Mesendoderm (in vitro differentiated cells): ENCODE data around the gene DLX6.
A peak's percentile ranks its signal among the peaks of the same experiment; 100 is the strongest.

ENCODE experiments used
- DNase-seq: peaks from one replicate; pipeline ENCODE4 v3.0.0; 2013
- H2AK5ac ChIP-seq: 2 replicates; pipeline ENCODE4 v1.6.1; 2013; ENCODE audit warnings: low read length, inconsistent platforms
- H2BK120ac ChIP-seq: 2 replicates; pipeline ENCODE4 v1.6.1; 2013; ENCODE audit warnings: low read depth, mild to moderate bottlenecking, low read length, moderate library complexity, mixed read lengths
- H2BK15ac ChIP-seq: replicated peaks from 2 replicates; pipeline ENCODE4 v1.6.1; 2013; ENCODE audit warnings: low read depth, mild to moderate bottlenecking, moderate library complexity
- H2BK5ac ChIP-seq: 2 replicates; pipeline ENCODE4 v1.6.1; 2013; ENCODE audit warnings: low read length, inconsistent platforms
- H3K18ac ChIP-seq: 2 replicates; pipeline ENCODE4 v1.6.1; 2013; ENCODE audit warnings: mild to moderate bottlenecking, low read length, mixed read lengths
- H3K23ac ChIP-seq: one replicate; pipeline ENCODE4 v1.6.1; 2013; ENCODE audit warnings: low read length
- H3K27ac ChIP-seq: 2 replicates; pipeline ENCODE4 v1.5.1; 2013; ENCODE audit warnings: low read depth, mild to moderate bottlenecking, inconsistent platforms, low read length, moderate library complexity
- H3K27me3 ChIP-seq: 2 replicates; pipeline ENCODE4 v1.6.1; 2013; ENCODE audit warnings: low read length, control low read depth, mild to moderate bottlenecking, inconsistent platforms; ENCODE audit not compliant: insufficient read depth, poor library complexity
- H3K36me3 ChIP-seq: 2 replicates; pipeline ENCODE4 v1.6.1; 2013; ENCODE audit warnings: low read length, inconsistent platforms; ENCODE audit not compliant: control insufficient read depth, insufficient read depth
- H3K4ac ChIP-seq: one replicate; pipeline ENCODE4 v1.6.1; 2013; ENCODE audit warnings: low read depth, mild to moderate bottlenecking, low read length, moderate library complexity
- H3K4me1 ChIP-seq: 2 replicates; pipeline ENCODE4 v1.6.1; 2013; ENCODE audit warnings: low read depth, low read length, inconsistent platforms; ENCODE audit not compliant: control insufficient read depth
- H3K4me2 ChIP-seq: 2 replicates; pipeline ENCODE4 v1.6.1; 2013; ENCODE audit warnings: low read length
- H3K4me3 ChIP-seq: 2 replicates; pipeline ENCODE4 v1.5.1; 2013; ENCODE audit warnings: mild to moderate bottlenecking, low read length
- H3K56ac ChIP-seq: one replicate; pipeline ENCODE4 v1.6.1; 2013; ENCODE audit warnings: low read length
- H3K79me1 ChIP-seq: 2 replicates; pipeline ENCODE4 v1.6.1; 2013; ENCODE audit warnings: low read length, inconsistent platforms
- H3K79me2 ChIP-seq: 2 replicates; pipeline ENCODE4 v1.6.1; 2013; ENCODE audit warnings: mild to moderate bottlenecking, low read length; ENCODE audit not compliant: control insufficient read depth, insufficient read depth
- H3K9ac ChIP-seq: 2 replicates; pipeline ENCODE4 v1.6.1; 2013; ENCODE audit warnings: low read length, inconsistent platforms
- H4K5ac ChIP-seq: one replicate; pipeline ENCODE4 v1.6.1; 2013; ENCODE audit warnings: low read length
- H4K8ac ChIP-seq: one replicate; pipeline ENCODE4 v1.6.1; 2013; ENCODE audit warnings: low read depth, mild to moderate bottlenecking, control low read depth, low read length, moderate library complexity
- WGBS: extraction: QIAGEN DNeasy Blood & Tissue Kit; methylation state at CpG from one replicate; pipeline ENCODE4 v1.1.7; 2013; ENCODE audit warnings: low lambda C conversion rate, missing lambda C conversion rate; ENCODE audit not compliant: insufficient coverage; ENCODE audit errors: extremely low coverage; 5-methylcytosine and 5-hydroxymethylcytosine counted together

Gene DLX6

GRCh38 chr7:97021747-97022490 lies 16.6 kb downstream of the DLX6 start:
- Histone ChIP-seq H4K5ac (no peak overlapping the region), H3K56ac (peak overlapping the region; percentile 80), H2BK120ac (no peak overlapping the region), H3K4ac (no peak overlapping the region), H3K4me1 (peaks cover 12% of the 10 kb centered on the region), H3K27me3 (peaks cover 52% of the 10 kb centered on the region), H3K4me3 (no peak overlapping the region), H3K27ac (no peak overlapping the region), H3K9ac (peak overlapping the region; percentile 50), H2AK5ac (no peak overlapping the region), H3K23ac (no peak overlapping the region), H3K4me2 (peak overlapping the region; percentile 51), H3K79me1 (no peaks in the 10 kb centered on the region), H4K8ac (no peak overlapping the region), H2BK5ac (no peak overlapping the region), H3K79me2 (no peaks in the 10 kb centered on the region), H3K18ac (no peak overlapping the region), H3K36me3 (no peaks in the 10 kb centered on the region), H2BK15ac (no peak overlapping the region)
- DNase-seq, result peak; percentile 75
- no CpG with 5 or more reads among the region's 39 CpGs for WGBS

GRCh38 chr7:97022491-97023306 lies 17.3 kb downstream of the DLX6 start:
- DNase-seq, result peak; percentile 50
- no peak overlapping the region for H3K56ac ChIP-seq
- no peaks in the 10 kb centered on the region for H3K79me2 ChIP-seq
- no peak overlapping the region for H2AK5ac ChIP-seq
- no peak overlapping the region for H2BK120ac ChIP-seq
- H3K4me3 ChIP-seq, result no peak overlapping the region
- no CpG with 5 or more reads among the region's 35 CpGs for WGBS
- no peak overlapping the region for H3K9ac ChIP-seq
- no peak overlapping the region for H3K4ac ChIP-seq
- peaks cover 9% of the 10 kb centered on the region for H3K4me1 ChIP-seq
- H3K27me3 ChIP-seq, result peaks cover 52% of the 10 kb centered on the region
- H3K27ac ChIP-seq, result no peak overlapping the region
- H3K79me1 ChIP-seq, result no peaks in the 10 kb centered on the region
- no peak overlapping the region for H4K8ac ChIP-seq
- no peak overlapping the region for H3K23ac ChIP-seq
- no peaks in the 10 kb centered on the region for H3K36me3 ChIP-seq
- no peak overlapping the region for H2BK15ac ChIP-seq
- H3K18ac ChIP-seq, result no peak overlapping the region
- no peak overlapping the region for H4K5ac ChIP-seq
- H3K4me2 ChIP-seq, result peak overlapping the region; percentile 51
- H2BK5ac ChIP-seq, result no peak overlapping the region

GRCh38 chr7:97024209-97025129 lies 19.1 kb downstream of the DLX6 start, which contains the start of gene DLX5:
Gene DLX5 (minus strand): TSS chr7:97024831. CDS start chr7:97024623, 208 bp downstream.
- Histone ChIP-seq H3K27me3 (peaks cover 36% of the 10 kb centered on the region), H3K36me3 (no peaks in the 10 kb centered on the region), H4K5ac (no peak within 1 kb of the TSS), H4K8ac (no peak within 1 kb of the TSS), H2BK5ac (no peak within 1 kb of the TSS), H2BK120ac (no peak within 1 kb of the TSS), H3K79me2 (no peaks in the 10 kb centered on the region), H3K4me3 (peak within 1 kb of the TSS; percentile 47), H3K23ac (peak within 1 kb of the TSS; percentile 24), H3K4ac (no peak within 1 kb of the TSS), H3K4me2 (peak within 1 kb of the TSS; percentile 94), H3K27ac (no peak within 1 kb of the TSS), H3K79me1 (no peaks in the 10 kb centered on the region), H3K9ac (peak within 1 kb of the TSS; percentile 64), H3K18ac (no peak within 1 kb of the TSS), H2BK15ac (no peak within 1 kb of the TSS), H3K4me1 (peaks cover 4% of the 10 kb centered on the region), H2AK5ac (no peak within 1 kb of the TSS), H3K56ac (peak within 1 kb of the TSS; percentile 82)
- WGBS, result no CpG with 5 or more reads among the region's 60 CpGs
- peak; percentile 83 for DNase-seq

- no peaks in the 10 kb centered on the region for H3K79me1 ChIP-seq
- no peak overlapping the region for H2AK5ac ChIP-seq
- no peak overlapping the region for H4K8ac ChIP-seq
- peaks cover 34% of the 10 kb centered on the region for H3K27me3 ChIP-seq
- H4K5ac ChIP-seq, result no peak overlapping the region
- no peak overlapping the region for H2BK15ac ChIP-seq
- no peak overlapping the region for H3K9ac ChIP-seq
- no peak for DNase-seq
- H3K56ac ChIP-seq, result no peak overlapping the region
- no peak overlapping the region for H3K27ac ChIP-seq
- no peak overlapping the region for H2BK5ac ChIP-seq
- no CpG with 5 or more reads among the region's 8 CpGs for WGBS
- no peak overlapping the region for H3K23ac ChIP-seq
- H3K4me2 ChIP-seq, result peak overlapping the region; percentile 94
- peaks cover 4% of the 10 kb centered on the region for H3K4me1 ChIP-seq
- H3K79me2 ChIP-seq, result no peaks in the 10 kb centered on the region
- no peak overlapping the region for H2BK120ac ChIP-seq
- H3K4ac ChIP-seq, result no peak overlapping the region
- no peaks in the 10 kb centered on the region for H3K36me3 ChIP-seq
- H3K18ac ChIP-seq, result no peak overlapping the region
- no peak overlapping the region for H3K4me3 ChIP-seq
Observed at GRCh38 chr7:97025130-97025499, 19.8 kb downstream of the DLX6 start.

- peak overlapping the region; percentile 12 for H3K4me2 ChIP-seq
- H3K79me2 ChIP-seq, result no peaks in the 10 kb centered on the region
- H2BK120ac ChIP-seq, result no peak overlapping the region
- H3K27ac ChIP-seq, result no peak overlapping the region
- H2AK5ac ChIP-seq, result no peak overlapping the region
- H3K4ac ChIP-seq, result no peak overlapping the region
- H2BK5ac ChIP-seq, result no peak overlapping the region
- no peak overlapping the region for H3K4me3 ChIP-seq
- H4K5ac ChIP-seq, result no peak overlapping the region
- H3K4me1 ChIP-seq, result peaks cover 4% of the 10 kb centered on the region
- no peaks in the 10 kb centered on the region for H3K36me3 ChIP-seq
- H3K56ac ChIP-seq, result no peak overlapping the region
- peak; percentile 52 for DNase-seq
- no peak overlapping the region for H3K9ac ChIP-seq
- H2BK15ac ChIP-seq, result no peak overlapping the region
- no peak overlapping the region for H3K18ac ChIP-seq
- H3K79me1 ChIP-seq, result no peaks in the 10 kb centered on the region
- no CpG with 5 or more reads among the region's 29 CpGs for WGBS
- H3K27me3 ChIP-seq, result peaks cover 31% of the 10 kb centered on the region
- H4K8ac ChIP-seq, result no peak overlapping the region
- no peak overlapping the region for H3K23ac ChIP-seq
Observed at GRCh38 chr7:97025983-97026714, 20.8 kb downstream of the DLX6 start.
